GM18907 (cell line): ENCODE measurements around the gene UBE2E1.
"Not testable (repeated sequence)": the region's sequence is repeated elsewhere in the genome, so short reads cannot be mapped to it uniquely, and the experiment has no call there.

Experiments
- ATAC-seq: cut with Tn5 transposase; IDR thresholded peaks from one replicate; pipeline ENCODE4 v1.9.1; 2021; ENCODE audit warnings: mild to moderate bottlenecking, moderate library complexity; ENCODE audit not compliant: unreplicated experiment

UBE2E1 gene

DNA sequence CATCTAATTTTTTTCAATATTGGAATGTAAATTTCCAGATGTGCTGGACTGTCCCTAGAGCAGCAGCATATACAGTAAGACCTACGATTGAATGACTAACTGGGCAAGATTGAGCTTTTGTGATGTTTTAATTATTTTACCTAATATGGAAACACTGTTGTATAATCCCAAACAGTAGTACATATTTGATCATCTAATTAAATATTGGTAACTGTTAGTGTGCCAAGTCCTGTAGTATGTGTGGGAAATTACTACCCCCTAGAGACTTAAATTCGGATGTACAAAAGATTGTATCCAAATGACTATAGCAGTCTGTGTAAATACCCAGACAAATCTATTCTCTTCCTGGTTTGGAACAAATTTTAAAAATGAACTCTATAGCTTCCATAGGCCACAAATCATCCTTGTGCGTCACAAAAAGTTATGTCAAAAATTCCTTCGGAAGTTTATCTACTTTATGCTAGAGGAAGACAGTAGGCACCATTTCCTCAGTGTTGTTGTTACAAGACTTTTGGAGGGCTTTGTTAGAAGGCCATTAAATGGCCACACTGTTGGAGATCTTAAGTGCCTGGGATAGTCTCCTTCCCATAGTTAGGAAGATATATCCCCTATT lies 69.5 kb downstream of the UBE2E1 start:
- ATAC-seq = no peak

DNA sequence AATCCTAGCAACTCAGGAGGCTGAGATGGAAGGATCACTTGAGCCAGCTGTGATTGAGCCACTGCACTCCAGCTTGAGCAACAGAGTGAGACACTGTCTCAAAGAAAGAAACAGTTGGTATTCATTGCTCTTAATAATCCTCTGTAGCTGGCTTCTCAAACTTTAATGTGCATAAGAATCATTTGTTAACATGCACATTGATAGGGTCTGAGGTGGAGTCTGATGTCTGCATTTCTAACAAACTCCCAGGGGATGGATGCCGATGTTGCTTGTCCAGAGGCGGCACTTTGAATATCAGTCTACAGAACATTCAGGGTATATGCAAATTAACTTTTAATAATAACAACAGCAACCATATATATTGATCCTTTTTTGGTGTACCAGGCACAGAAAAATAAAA lies 71.2 kb downstream of the UBE2E1 start:
- no peak for ATAC-seq

DNA sequence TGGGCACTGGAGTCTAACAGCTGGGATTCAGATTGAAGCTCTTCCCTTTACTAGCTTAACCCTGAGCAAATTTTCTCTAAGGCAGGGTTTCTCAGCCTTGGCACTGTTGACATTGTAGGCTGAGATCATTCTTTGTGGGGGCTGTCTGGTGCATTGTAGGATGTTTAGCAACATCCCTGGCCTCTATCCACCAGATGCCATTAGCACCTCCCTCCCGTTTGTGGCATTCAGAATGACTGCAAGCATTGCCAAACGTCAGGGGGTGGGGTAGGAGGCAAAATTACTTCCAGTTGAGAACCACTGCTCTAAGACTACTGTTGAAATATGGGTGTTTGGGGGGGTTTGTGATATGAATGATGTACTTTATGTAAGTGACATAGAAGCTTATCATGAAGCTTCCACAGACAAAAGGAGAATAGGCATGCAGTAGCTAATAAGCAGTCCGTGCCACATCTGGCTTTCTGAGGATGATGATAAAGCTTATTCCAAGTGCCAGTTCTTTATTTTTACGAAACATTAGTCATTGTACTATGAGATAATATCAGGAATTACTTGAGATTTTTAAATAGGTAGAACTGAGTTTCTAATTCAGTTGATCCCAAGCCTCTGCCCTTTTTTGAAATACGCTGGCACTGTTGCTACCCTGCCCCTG lies 71.7 kb downstream of the UBE2E1 start:
- ATAC-seq = no peak

DNA sequence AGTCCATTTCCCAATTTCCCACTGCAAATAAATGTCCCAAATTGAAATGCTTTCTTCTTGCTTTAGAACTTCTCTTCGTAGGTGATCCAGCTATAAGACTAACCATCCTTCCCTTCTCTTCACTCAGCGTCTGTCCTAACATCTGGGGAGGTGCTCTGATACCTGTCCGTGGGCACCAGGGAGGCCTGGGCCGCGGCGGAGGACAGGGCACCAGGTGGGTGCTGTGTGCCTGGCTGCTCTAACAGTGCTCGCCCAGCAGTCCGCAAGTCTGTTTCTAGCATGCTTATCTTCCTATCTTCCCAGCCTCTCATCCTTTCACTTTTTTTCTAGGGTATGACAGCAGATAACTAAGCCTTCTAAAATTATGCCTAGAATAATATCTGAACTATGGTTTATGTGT lies 73.7 kb downstream of the UBE2E1 start:
- no peak for ATAC-seq

DNA sequence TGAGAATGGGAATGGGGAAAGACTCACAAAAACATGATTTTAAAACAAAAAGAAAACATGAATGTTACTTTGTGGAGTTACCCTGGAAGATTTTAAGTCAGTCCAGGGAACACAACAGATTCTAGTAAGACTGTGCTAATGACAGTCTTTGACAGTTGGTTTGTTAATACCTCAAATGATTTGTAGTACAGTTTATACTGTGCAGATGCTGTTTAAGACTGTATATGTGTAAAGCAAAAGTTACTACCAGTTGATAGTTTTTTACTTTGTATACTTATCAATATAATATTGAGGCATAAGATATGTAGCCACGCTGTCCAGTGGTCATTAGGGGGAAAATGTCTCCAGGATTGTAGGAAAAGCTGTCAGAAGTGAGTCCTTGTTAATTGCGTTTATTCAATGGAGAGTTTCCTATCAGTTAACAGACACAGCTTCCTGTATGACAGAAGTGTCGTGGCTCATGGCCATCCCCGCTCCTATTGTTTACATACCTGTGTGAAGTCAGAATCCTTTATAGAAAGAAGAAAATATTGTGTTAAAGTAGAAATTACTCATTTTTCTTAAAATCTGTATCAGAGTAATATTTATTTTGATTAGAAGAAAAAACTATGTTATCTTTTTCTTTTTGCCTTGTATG lies 75.1 kb downstream of the UBE2E1 start:
- no peak for ATAC-seq

DNA sequence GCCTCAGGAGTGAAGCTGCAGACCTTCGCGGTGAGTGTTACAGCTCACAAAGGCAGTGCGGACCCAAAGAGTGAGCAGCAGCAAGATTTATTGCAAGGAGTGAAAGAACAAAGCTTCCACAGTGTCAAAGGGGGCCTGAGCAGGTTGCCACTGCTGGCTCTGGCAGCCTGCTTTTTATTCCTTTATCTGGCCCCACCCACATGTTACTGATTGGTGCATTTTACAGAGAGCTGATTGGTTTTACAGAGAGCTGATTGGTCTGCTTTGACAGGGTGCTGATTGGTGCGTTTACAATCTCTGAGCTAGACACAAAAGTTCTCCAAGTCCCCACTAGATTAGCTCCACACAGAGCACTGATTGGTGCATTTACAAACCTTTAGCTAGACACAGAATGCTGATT lies 76.2 kb downstream of the UBE2E1 start:
- ATAC-seq = not testable (repeated sequence)

DNA sequence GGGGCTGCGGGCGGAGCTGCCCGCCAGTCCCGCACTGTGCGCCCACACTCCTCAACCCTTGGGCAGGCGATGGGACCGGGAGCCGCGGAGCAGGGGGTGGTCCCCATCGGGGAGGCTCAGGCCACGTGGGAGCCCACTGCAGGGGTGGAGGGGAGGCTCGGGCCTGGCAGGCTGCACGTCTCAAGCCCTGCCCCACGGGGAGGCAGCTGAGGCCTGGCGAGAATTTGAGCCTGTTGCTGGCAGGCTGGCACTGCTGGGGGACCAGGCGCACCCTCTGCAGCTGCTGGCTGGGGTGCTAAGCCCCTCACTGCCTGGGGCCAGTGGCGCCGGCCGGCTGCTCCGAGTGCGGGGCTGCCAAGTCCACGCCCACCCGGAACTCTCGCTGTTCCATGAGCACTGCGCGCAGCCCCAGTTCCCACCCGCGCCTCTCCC lies 76.7 kb downstream of the UBE2E1 start:
- no peak for ATAC-seq

DNA sequence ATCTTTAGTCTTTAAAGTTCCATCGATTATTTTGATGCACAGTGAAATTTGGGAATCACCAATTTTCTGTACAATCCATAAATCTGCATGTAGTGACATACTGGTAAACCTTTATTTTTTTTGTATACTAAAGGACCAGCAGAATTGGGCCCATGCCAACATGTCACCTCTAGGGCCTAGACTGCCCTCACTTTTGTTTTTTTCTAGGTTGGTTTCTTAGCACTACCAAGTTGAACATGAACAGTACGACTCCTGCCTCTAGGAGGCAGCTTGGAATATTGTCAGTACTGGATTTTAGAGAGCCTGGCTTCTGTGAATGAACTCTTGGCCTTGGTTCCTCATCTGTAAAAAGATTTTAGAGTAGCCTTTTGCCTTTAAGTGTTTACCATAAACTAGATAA lies 78.7 kb downstream of the UBE2E1 start:
- no peak for ATAC-seq

DNA sequence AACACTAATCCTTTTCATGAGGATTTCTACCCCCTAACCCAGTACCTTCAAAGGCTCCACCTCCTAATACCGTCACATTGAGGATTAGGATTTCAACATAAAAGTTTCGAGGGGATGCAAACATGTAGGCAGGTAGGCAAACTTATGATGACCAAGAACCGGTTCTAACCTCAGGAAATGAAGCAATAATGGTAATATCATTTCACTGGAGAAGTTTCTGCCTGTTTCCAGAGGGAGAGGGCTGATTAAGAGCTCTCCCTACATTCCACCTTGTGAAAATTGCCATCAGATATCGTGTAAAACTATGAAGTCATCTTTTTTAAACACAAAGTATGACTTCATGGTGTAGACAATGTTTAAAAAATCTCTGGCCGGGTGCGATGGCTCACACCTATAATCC lies 79.5 kb downstream of the UBE2E1 start:
- ATAC-seq = no peak

DNA sequence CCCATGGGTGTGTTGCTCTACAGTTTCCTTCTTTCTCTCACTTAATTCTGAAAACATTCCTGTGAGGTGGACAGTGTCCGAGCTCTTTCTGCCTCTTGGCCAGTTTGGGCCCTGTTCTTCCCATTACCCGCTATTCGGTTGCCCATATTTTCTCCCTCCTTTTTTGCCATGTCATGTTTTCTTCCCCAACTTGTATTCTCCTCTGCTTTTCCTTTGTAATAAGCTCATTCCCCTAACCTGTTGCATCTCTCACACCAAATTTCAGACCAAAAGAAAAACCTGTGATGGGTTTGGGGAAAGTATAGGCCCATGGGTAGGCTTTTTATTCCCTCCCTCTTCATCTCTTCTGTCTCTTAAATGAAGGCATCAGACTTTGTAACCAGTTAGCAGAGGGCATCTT lies 80.6 kb downstream of the UBE2E1 start:
- no peak for ATAC-seq

DNA sequence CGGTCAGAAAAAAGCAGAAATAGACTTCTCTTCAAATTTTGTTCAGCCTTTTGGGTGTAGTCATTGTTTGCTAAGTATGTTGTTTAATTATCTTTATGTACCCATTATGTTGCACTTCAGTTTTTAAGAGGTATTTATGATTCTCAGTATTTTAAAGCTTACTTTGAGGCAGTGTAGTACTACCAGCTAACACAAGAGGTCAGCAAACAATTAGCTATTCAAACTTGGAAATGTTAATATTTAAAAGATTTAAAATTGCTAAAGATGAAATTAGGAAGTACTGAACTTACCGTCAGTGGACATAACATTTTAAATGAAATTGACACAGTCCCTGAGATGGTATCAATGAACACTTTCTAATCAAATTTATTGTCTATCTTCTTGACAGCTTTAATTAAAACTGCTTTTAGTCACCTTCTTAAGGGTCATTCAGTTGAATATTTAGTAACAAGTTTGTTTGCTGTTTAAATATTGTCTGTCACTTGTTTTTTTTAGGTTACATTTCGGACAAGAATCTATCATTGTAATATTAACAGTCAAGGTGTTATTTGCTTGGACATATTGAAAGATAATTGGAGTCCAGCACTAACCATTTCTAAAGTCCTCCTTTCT lies 83.0 kb downstream of the UBE2E1 start:
- ATAC-seq = peak; percentile 54

DNA sequence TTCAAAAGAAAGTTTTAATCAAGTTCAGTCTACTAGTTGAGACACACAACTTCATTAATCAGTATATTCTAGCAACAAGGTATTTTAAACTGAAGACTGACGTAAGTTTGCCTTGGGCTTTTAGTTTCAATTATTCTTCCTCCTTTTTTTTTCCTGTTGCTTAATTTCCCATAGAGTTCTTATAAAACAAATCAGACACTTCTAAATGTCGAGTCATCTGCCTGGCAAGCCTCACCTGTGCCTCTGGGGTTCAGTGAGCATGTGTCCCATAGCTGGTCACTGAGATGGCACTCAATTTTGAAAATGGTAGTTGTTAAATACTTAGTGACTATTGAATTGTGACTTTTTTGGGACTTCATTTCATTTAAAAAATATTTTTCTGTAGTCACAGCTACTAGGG lies 83.6 kb downstream of the UBE2E1 start:
- no peak for ATAC-seq

DNA sequence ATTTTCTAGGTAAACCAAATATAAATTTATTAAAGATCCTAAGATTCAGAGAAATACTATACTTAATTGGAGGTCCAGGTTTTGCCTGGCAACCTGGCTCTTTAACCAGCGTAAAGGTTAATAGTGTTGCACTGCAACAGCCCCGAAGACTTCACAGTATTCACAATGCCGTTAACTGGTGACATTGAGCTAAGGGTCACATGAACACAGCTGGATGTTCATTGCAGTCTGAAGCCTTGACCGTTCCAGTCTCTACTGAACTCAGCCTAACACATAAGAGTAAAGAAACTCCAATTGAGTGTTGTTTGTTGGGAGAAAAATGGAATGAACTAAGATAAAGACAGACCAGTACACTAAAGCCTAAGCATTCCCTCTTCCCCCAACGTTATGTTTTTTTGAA lies 84.2 kb downstream of the UBE2E1 start:
- ATAC-seq = no peak

DNA sequence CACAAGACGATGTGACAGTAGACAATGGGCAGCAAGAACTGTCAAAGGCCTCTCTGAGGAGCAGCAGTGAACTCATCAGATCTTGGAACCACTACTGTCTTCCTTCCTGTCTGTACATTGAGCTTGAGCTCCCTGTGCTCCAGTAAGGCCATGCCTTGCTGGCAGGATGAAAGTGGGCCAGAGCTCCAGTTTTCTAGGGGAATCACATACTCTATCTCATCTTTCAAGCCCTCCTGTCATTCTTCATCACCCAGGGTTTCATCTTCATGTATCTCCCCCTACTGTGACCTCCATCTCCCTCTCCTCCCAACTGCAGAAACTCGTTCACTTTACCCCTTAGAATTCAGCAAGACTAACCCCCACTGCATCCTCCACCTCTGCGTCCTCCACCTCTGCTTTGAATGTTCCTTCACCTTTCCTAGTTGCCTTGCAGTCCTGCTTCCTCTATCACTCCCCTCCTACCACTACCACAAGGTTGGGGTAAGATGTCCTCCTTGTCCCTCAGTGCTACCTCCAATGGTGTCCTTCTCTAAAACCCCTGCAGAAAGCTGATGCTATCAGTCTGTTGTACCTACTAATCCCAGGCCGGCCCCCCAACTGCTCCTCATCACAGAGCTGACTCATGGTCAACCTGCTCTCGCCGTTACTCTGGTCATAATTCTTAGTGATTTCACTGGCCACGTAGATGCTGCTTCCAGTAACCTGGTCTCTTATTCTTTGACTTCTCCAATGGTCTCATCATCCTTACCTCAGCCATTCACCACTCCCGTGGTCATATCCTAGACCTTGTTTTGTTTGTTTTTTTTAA lies 88.7 kb downstream of the UBE2E1 start:
- ATAC-seq = no peak

DNA sequence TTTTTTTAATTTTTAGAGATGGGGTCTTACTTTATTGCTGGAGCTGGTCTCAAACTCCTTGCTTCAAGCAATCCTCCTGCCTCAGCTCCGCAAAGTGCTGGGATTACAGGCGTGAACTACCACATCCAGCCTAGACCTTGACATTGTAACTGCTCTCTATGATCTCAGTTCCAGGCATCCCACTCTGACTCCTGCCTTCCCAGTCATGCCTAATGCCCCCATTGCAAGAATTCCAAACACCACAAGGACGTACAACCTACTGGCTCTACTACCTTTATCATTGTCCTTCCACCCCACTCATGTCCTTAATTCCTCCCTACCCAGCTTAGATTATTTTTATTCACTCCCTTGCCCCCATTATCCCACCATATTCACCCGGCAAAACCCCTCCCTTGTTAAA lies 89.4 kb downstream of the UBE2E1 start:
- ATAC-seq = no peak

DNA sequence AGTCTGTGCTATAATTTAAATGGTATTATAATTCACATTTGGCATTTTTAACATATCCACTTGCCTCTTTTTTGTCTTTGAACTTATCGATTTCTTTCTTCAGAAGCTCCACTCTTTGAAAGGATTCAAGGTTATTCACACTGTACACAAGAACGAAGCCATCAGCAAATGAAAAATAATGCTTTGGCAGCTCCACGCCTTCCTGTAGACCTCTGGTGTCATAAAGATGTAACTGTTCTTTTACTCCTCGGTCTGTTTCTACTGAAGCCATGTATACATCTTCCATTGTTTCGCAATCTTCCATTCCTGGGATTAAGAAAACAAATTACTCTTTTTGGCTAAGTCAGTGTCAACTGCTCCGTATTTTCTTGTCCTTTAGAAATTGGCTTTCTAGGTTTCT lies 95.0 kb downstream of the UBE2E1 start:
- ATAC-seq = no peak

DNA sequence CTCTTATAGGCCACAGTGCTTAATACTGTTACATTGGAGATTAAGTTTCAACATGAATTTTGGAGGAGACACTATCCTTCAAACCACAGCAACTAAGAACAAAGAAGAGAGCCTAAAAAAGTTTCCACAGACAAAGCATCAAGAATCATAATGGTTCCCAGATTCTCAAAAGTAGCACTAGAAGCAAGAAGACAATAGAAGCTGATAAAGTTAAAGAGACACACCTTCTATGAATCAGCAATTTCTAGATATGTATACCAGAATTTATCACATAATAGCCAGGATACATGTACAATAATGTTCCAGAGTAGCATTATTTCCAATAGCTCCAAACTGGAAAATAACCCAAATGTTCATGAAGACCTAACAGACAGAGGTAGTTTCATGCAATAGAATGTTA lies 98.8 kb downstream of the UBE2E1 start:
- no peak for ATAC-seq

DNA sequence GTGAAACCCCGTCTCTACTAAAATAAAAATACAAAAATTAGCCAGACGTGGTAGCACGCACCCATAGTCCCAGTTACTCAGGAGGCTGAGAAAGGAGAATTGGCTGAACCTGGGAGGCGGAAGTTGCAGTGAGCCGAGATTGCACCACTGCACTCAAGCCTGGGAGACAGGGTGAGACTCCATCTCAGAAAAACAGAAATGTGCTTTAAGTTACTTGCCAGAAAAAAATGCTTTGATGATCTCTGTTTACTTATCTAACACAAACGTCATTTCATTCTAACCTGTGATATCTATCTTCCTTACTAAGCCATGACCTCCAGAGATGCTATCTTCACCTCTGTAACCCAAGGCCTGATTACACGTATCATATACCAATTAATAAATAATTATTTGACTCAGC lies 103.6 kb downstream of the UBE2E1 start:
- no peak for ATAC-seq

DNA sequence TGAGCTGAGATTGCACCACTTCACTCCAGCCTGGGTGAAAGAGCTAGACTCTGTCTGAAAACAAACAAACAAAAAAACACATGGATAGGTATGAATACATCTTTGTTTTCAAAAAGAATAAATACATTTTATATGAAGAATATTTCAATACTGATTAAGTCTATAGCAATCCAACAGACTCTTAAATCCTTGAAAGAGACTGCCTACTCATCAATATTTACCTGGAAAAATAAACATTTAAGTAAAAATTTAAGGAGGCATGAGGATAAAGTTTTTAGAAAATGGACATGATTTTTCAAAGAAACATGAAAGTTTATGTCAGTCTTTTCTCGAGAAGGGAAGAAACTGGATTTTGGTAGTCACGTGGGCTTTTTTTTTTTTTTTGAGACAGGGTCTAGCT lies 105.6 kb downstream of the UBE2E1 start:
- ATAC-seq = no peak

DNA sequence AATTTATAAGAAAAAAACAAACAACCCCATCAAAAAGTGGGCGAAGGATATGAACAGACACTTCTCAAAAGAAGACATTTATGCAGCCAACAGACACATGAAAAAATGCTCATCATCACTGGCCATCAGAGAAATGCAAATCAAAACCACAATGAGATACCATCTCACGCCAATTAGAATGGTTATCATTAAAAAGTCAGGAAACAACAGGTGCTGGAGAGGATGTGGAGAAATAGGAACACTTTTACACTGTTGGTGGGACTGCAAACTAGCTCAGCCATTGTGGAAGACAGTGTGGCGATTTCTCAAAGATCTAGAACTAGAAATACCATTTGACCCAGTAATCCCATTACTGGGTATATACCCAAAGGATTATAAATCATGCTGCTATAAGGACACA lies 106.6 kb downstream of the UBE2E1 start:
- ATAC-seq = not testable (repeated sequence)

DNA sequence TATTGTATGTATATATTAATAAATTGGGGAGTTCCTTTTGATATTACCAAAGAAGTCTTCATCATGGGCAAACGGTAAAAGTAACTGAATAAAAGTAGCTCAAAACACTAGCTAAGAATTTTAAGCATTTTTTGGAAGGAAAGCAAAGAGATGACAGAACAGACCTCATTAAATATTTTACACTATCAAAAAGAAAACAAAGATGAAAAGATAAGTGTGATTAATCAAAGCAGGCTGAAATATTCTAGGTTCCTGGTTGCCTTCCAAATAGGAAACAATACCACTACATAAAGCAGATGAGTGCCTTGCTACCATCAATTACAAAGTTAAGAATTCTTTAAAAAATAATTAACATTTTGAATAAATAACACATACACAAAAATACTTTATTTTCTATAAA lies 107.4 kb downstream of the UBE2E1 start:
- no peak for ATAC-seq
